Ramos (cell line): ENCODE results near the gene LIPC.
"Not testable (repeated sequence)": the region's sequence is repeated elsewhere in the genome, so short reads cannot be mapped to it uniquely, and the experiment has no call there.

Experiments used
- in situ Hi-C: fragments of 300-500 bp; cut with MboI; formaldehyde crosslinking; loops from one replicate; pipeline ENCODE4 v1.14.3; 2022; ENCODE audit warnings: low sequenced_read_pairs; ENCODE audit not compliant: unreplicated experiment

LIPC gene

GRCh38 chr15:58595516-58596263 is 163.9 kb downstream of the LIPC start:
- in situ Hi-C loops = no loop called here

GRCh38 chr15:58597943-58598828 is 166.4 kb downstream of the LIPC start:
- in situ Hi-C loops = no loop called here

- in situ Hi-C loops = no loop called here
Measured at GRCh38 chr15:58598829-58599210, 167.0 kb downstream of the LIPC start.

GRCh38 chr15:58602823-58603222 is 171.0 kb downstream of the LIPC start:
- in situ Hi-C loops = no loop called here

- in situ Hi-C loops = not testable (repeated sequence)
Measured at GRCh38 chr15:58603927-58604326, 172.1 kb downstream of the LIPC start.

- in situ Hi-C loops = no loop called here
Measured at GRCh38 chr15:58604455-58604923, 172.7 kb downstream of the LIPC start.

GRCh38 chr15:58605931-58606530 is 174.2 kb downstream of the LIPC start:
- in situ Hi-C loops = no loop called here

GRCh38 chr15:58606577-58607080 is 174.8 kb downstream of the LIPC start:
- in situ Hi-C loops = no loop called here

- in situ Hi-C loops = no loop called here
Measured at GRCh38 chr15:58608129-58608590, 176.4 kb downstream of the LIPC start.

- in situ Hi-C loops = no loop called here
Measured at GRCh38 chr15:58608711-58609110, 176.9 kb downstream of the LIPC start.

GRCh38 chr15:58611731-58612676 is 180.2 kb downstream of the LIPC start:
- in situ Hi-C loops = no loop called here

- in situ Hi-C loops = no loop called here
Measured at GRCh38 chr15:58616171-58616570, 184.4 kb downstream of the LIPC start.
